AG04450 (cell line): ENCODE measurements around the gene NCCRP1. TPM values are rescaled to one million over a fixed set of nuclear protein-coding genes. Genes with fewer than 3 reads are reported as not detected.

Experiments
- CTCF ChIA-PET: fragments of 300-600, 350-600 bp; formaldehyde crosslinking; extraction: SDS; loops from one replicate; lab custom pipeline; 2022; ENCODE audit warnings: antibody characterized with exemption, inconsistent platforms; lab: Charles Lee
- POLR2A ChIA-PET: fragments of 350-600 bp; formaldehyde crosslinking; extraction: SDS; loops from one replicate; lab custom pipeline; 2021; ENCODE audit warnings: antibody characterized with exemption, inconsistent platforms; lab: Yijun Ruan, JAX
- DNase-seq: peaks from one replicate; pipeline ENCODE4 v3.0.0-alpha.2; 2011; ENCODE audit warnings: low read depth, low spot score
- H3K27ac ChIP-seq: one replicate; pipeline ENCODE4 v1.5.1; 2012; ENCODE audit warnings: low read depth, low read length, control low read depth
- H3K27me3 ChIP-seq: one replicate; pipeline ENCODE4 v1.6.0; 2012; ENCODE audit warnings: low read length; ENCODE audit not compliant: control insufficient read depth, insufficient read depth
- H3K4me3 ChIP-seq: 2 replicates; pipeline ENCODE4 v1.5.1; 2011; ENCODE audit warnings: mild to moderate bottlenecking, low read depth, low read length, control low read depth
- H3K9me3 ChIP-seq: 2 replicates; pipeline ENCODE4 v1.5.1; 2012; ENCODE audit warnings: low read length; ENCODE audit not compliant: control insufficient read depth, insufficient read depth
- polyA plus RNA-seq: library from polyadenylated mRNA; depleted of rRNA; stranded (reverse); fragments of >200 nt; gene quantifications from 2 replicates; pipeline ENCODE4 v1.2.3, GENCODE V29; 2011
- TF ChIP-seq, protein P1 (sequence below): IDR thresholded peaks from 2 replicates; pipeline ENCODE4 v1.5.1; 2011; ENCODE audit warnings: low read depth, low read length, control low read depth, inconsistent platforms

The NCCRP1 gene
- polyA plus RNA-seq, 1 experiment: not detected

- no peak for DNase-seq
- Histone ChIP-seq H3K4me3 (no peak overlapping the region), H3K27me3 (no peaks in the 10 kb centered on the region), H3K27ac (no peak overlapping the region), H3K9me3 (no peaks in the 10 kb centered on the region; the same call in 1 of the 2 replicates)
- CTCF ChIA-PET: no interaction called here
- POLR2A ChIA-PET: no interaction called here
- TF ChIP-seq, protein P1, sequence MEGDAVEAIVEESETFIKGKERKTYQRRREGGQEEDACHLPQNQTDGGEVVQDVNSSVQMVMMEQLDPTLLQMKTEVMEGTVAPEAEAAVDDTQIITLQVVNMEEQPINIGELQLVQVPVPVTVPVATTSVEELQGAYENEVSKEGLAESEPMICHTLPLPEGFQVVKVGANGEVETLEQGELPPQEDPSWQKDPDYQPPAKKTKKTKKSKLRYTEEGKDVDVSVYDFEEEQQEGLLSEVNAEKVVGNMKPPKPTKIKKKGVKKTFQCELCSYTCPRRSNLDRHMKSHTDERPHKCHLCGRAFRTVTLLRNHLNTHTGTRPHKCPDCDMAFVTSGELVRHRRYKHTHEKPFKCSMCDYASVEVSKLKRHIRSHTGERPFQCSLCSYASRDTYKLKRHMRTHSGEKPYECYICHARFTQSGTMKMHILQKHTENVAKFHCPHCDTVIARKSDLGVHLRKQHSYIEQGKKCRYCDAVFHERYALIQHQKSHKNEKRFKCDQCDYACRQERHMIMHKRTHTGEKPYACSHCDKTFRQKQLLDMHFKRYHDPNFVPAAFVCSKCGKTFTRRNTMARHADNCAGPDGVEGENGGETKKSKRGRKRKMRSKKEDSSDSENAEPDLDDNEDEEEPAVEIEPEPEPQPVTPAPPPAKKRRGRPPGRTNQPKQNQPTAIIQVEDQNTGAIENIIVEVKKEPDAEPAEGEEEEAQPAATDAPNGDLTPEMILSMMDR: no peak
These were observed 25.0 kb upstream of the NCCRP1 start for GRCh38 chr19:39171479-39172465.

- POLR2A ChIA-PET: no interaction called here
- Histone ChIP-seq H3K27ac (no peak overlapping the region), H3K27me3 (no peaks in the 10 kb centered on the region), H3K9me3 (no peaks in the 10 kb centered on the region), H3K4me3 (no peak overlapping the region)
- CTCF ChIA-PET: interaction anchor here (0.6 kb wide), 1 partner anchor 211 kb away, joined by 3 read pairs; no protein-coding TSS in a partner anchor
- TF ChIP-seq, protein P1: no peak
- no peak for DNase-seq
These were observed 23.9 kb upstream of the NCCRP1 start for GRCh38 chr19:39172700-39173501.

- no peaks in the 10 kb centered on the region for H3K27me3 ChIP-seq
- no peaks in the 10 kb centered on the region for H3K9me3 ChIP-seq
- TF ChIP-seq, protein P1: no peak
- no peak overlapping the region for H3K27ac ChIP-seq
- DNase-seq: no peak
- no peak overlapping the region for H3K4me3 ChIP-seq
- CTCF ChIA-PET: interaction anchor here (0.6 kb wide), 1 partner anchor 211 kb away, joined by 3 read pairs; no protein-coding TSS in a partner anchor
- POLR2A ChIA-PET: no interaction called here
These were observed 23.2 kb upstream of the NCCRP1 start for GRCh38 chr19:39173502-39173991.

DNA sequence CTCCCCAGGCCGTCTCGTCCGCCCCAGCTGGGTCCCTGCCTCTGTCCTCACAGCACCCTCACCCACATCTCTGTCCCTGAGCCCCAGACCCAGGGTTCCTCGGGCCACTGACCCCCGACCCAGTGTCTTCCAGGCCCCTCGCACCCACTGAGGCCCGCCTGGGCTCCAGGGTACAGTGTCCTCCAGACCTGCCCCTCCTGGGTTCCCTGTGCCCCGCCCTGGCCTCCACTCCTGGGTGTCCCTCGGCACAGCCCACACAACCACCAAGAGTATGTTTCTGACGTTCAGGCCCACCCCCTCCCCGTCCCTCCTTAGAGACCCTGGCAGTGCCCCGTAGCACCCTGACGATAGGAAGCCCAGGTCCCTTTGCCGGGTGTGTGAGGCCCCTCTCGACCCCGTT is 22.6 kb upstream of the NCCRP1 start:
- Histone ChIP-seq H3K27me3 (no peaks in the 10 kb centered on the region), H3K4me3 (no peak overlapping the region), H3K27ac (no peak overlapping the region), H3K9me3 (no peaks in the 10 kb centered on the region)
- TF ChIP-seq, protein P1: no peak
- ChIA-PET POLR2A (no interaction called here), CTCF (no interaction called here)
- DNase-seq: no peak
